K562 treated with DMSO at 1 percent for 12 hours (cell line): ENCODE data around the gene OPN1LW. TPM values are rescaled to one million over a fixed set of nuclear protein-coding genes. Genes with fewer than 3 reads are reported as not detected.

Experiments
- total RNA-seq: library from RNA; unstranded; fragments of 300-600 nt; gene quantifications from 2 replicates; pipeline ENCODE4 v1.2.3, GENCODE V29; 2022; ENCODE audit not compliant: insufficient read depth

Gene OPN1LW
- not detected in 2 replicates for total RNA-seq

DNA sequence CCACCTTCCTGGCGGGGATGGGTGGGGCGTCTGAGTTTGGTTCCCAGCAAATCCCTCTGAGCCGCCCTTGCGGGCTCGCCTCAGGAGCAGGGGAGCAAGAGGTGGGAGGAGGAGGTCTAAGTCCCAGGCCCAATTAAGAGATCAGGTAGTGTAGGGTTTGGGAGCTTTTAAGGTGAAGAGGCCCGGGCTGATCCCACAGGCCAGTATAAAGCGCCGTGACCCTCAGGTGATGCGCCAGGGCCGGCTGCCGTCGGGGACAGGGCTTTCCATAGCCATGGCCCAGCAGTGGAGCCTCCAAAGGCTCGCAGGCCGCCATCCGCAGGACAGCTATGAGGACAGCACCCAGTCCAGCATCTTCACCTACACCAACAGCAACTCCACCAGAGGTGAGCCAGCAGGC, at the start of gene OPN1LW:
OPN1LW (plus strand) TSS at position 234 of the 400 bp plus-strand sequence; CDS start at position 275, 41 bp downstream.

DNA sequence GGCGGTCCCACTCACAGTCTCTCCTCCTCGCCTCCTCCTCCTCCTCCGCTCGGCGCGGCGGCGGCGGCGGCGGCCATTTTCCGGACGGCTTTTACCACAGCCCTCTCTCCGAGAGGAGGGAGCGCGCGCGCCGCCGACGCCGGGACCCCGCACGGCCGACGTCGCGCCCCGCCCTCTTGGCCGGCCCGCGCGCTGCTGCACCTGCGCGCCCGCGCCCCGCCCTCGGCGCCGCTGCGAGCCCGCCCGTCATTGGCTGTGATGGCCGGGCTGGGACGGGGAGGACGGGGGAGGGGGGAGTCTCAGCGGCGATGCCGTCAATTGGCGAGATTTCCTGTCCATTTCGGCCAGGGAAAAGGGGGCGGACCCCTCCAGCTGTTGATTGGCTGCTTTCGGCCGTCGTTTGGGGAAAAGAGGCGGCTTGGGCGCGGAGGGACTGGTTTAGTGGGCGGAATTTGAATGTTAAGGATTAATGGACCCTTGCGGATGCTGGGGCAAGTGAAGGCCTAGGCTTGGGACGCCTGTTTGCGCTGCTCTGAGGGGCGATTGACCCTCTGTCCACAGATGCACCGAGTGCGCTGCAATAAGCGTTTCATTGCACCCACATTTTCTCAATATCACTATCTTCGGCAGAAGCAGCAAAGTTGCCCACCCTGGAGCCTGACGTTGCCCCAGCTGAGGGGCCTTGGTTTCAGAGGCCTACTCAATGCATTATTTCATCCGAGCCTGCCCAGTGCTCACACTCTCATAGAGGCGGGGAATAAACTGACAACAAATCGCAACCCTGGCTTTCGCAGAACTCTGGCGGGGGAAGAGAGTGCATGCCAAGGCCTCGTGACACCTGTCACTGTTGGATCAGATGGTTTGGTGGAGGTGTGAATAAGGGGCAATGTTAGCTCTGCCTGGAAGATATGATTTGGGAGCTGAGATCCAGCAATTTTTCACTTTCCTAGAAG, 46.2 kb upstream of the OPN1LW start, which contains the start of gene MECP2:
MECP2 (minus strand) TSS at position 129 of the 953 bp plus-strand sequence.

DNA sequence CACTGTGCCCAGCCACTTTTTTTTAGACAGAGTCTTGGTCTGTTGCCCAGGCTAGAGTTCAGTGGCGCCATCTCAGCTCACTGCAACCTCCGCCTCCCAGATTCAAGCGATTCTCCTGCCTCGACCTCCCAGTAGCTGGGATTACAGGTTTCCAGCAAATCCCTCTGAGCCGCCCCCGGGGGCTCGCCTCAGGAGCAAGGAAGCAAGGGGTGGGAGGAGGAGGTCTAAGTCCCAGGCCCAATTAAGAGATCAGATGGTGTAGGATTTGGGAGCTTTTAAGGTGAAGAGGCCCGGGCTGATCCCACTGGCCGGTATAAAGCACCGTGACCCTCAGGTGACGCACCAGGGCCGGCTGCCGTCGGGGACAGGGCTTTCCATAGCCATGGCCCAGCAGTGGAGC, 38.3 kb downstream of the OPN1LW start, which contains the start of gene OPN1MW:
OPN1MW (plus strand) TSS at position 301 of the 400 bp plus-strand sequence; CDS start at position 383, 82 bp downstream.

Other genes with a start within 250 kb of the OPN1LW start
- 1.4 TPM in 1 of 2 replicates, not detected in the other for gene AVPR2, start 239.6 kb upstream of the OPN1LW start, total RNA-seq
- gene ARHGAP4, start 218.0 kb upstream of the OPN1LW start, total RNA-seq = 85.9 and 86.3 TPM in 2 replicates
- gene NAA10, start 209.2 kb upstream of the OPN1LW start, total RNA-seq = 121 and 143 TPM in 2 replicates
- 46.5 and 56.6 TPM in 2 replicates for gene RENBP, start 199.6 kb upstream of the OPN1LW start, total RNA-seq
- gene HCFC1, start 172.4 kb upstream of the OPN1LW start, total RNA-seq = 24.2 and 60.4 TPM in 2 replicates
- 17.7 and 25.1 TPM in 2 replicates for gene TMEM187, start 171.5 kb upstream of the OPN1LW start, total RNA-seq
- 84.6 and 134 TPM in 2 replicates for gene IRAK1, start 124.3 kb upstream of the OPN1LW start, total RNA-seq
- 25.0 and 39.4 TPM in 2 replicates for gene MECP2, start 46.5 kb upstream of the OPN1LW start, total RNA-seq
- gene OPN1MW, start 38.4 kb downstream of the OPN1LW start, total RNA-seq = not detected in 2 replicates
- not detected in 2 replicates for gene OPN1MW2, start 75.5 kb downstream of the OPN1LW start, total RNA-seq
- gene OPN1MW3, start 113.3 kb downstream of the OPN1LW start, total RNA-seq = not detected in 2 replicates
- not detected in 2 replicates for gene TEX28, start 150.9 kb downstream of the OPN1LW start, total RNA-seq
- gene TKTL1, start 151.6 kb downstream of the OPN1LW start, total RNA-seq = 2.1 and 2.4 TPM in 2 replicates
- gene FLNA, start 230.4 kb downstream of the OPN1LW start, total RNA-seq = 341 and 418 TPM in 2 replicates
- 91.1 and 109 TPM in 2 replicates for gene EMD, start 235.1 kb downstream of the OPN1LW start, total RNA-seq